GM21423 (cell line): ENCODE measurements around the gene SMARCD2.
"Not testable (repeated sequence)": the region's sequence is repeated elsewhere in the genome, so short reads cannot be mapped to it uniquely, and the experiment has no call there.

ENCODE experiments used
- ATAC-seq: cut with Tn5 transposase; IDR thresholded peaks from one replicate; pipeline ENCODE4 v1.9.1; 2021; ENCODE audit warnings: mild to moderate bottlenecking, moderate library complexity; ENCODE audit not compliant: unreplicated experiment

SMARCD2 gene

DNA sequence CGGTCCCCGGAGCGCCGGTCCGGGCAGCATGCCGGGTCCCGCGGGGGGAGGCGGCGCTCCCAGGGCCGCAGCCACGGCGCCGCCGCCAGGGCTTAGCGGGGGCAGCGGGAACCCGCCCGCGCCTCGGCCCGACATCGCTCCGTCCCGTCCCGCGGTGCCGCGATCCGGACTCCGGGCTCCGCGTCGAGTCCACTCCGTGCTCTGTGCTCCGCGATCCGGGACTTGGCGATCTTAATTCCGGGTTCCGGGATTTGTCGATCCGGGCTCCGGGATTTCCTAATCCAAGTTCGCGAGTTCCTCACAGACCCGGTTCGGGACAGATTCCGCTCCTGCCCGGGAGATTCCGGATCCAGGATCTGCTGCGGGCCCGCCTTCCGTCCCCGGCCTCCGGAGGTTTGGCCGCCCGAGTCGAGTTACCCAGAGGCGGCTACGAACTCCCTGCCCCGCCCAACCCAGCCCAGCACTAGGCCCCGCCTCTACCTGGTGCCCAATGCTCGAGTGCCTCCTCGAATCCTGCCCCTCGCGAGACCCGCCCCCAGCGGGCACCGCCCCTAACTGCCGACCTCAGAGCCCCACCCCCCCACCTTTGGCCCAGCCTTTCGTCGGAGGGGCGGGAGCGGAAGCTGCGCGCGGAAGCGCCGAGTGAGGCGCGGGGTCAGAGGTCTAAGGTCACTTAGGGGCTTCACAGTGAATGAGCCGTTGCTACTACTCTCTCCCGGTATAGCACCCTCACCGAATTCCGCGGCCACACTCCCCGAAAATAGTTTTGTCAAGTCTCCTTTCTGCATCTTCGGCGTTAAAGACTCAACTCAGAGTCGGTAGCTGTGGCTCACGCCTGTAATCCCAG lies at the start of gene SMARCD2:
TSS of gene SMARCD2 (minus strand) at position 146 of the 847 bp plus-strand sequence. CDS start at position 135, 11 bp downstream.
- ATAC-seq = peak; percentile 66

DNA sequence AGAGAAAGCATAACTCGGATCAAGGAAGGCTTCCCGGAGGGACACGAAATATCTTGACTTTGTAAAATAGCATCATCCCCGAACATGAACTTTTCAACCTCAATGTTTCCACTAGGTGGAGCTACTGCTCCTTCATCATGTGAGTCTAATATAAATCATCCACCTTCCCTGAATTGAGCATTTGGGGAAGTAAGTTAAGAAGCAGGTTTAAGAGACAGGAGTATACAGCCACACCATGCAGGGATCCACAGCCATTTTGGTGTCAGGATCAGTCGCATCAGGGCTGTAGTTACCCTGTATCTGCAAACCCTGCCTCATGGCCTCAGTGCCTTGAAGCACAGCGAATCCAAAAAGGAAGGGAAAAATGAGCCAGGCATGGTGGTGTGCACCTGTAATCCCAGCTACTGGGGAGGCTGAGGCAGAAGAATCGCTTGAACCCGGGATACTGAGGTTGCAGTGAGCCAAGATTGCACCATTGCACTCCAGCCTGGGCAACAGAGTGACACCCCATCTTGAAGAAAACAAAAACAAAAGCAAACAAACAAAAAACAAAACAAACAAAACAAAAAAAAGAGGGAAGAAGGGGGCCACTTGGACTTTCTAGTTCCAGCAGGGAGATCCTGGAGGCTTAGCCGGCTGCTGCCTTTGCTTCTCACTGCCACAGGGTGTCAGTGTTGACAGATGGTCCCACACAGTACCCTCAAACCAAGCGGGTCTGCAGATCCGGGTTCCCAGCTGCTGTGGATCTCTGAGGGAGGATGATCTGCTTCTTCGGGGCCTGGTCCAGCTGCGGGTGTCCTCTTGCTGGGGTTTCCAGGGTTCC lies 46.8 kb upstream of the SMARCD2 start:
- not testable (repeated sequence) for ATAC-seq

DNA sequence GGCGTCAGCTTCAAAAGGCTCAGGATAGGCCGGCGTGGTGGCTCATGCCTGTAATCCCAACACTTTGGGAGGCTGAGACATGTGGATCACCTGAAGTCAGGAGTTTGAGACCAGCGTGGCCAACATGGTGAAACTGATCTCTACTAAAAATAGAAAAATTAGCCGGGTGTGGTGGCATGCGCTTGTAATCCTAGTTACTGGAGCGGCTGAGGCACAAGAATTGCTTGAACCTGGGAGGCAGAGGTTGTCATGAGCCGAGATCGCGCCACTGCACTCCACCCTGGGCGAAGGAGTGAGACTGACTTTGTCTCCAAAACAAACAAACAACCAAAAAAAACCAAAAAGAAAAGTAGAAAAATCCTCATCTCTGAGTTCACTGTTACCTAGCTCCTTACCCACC lies 42.6 kb upstream of the SMARCD2 start:
- not testable (repeated sequence) for ATAC-seq

DNA sequence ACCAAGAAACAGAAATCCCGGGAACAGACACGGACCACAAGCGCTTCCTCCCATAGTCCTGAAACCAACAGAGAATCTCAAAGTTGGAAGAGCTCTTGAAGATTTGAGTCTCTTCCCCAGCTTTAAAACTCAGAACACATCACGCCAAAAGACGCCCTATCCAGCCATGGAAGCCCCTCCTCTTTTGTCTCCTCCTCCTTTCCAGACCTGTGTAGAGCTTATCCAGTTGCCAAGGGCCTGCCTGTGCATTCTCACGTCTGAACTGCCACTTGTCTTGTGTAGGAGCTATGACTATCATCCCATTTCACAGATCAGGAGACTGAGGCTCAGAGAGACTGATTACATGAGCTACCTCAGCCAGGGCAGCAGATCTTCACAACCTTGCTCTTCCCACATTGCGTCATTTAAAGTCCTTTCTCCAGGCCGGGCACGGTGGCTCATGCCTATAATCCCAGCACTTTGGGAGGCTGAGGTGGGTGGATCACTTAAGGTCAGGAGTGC lies 40.2 kb upstream of the SMARCD2 start:
- not testable (repeated sequence) for ATAC-seq

DNA sequence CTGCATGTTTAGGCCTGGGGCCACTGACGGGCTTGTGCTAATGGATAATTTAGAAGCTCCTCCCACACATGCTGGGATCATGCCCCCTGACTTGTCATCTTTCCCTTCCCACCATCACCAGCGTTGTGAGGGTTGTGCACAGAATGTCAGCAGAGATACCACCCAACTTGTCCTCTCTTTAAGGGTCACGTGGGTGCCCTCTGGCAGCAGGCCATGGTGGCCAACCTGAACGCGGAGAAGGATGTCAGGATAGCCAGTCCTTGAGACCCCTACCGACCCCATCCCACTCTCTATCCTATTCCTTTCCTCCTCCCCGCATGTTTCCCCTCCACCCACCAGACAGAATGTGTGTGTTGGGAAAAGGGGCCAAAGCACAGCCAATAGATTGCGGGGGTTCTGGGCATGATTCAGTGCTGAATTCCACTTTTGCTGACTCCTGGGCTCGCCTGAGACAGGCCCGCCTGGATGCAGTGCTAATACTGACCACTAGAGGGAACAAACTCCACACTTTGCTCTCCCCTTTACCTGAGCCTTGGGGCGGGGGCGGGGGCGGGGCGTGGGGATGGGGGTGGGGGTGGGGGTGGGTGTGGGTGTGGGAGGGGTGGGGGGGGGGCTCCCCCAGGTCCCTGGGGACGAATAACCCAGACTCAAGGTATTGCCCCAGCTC lies 39.6 kb upstream of the SMARCD2 start, which contains the start of gene GH2:
TSS of gene GH2 (minus strand) at position 10 of the 667 bp plus-strand sequence. CDS start 143 bp downstream, outside the sequence.
- no peak for ATAC-seq

DNA sequence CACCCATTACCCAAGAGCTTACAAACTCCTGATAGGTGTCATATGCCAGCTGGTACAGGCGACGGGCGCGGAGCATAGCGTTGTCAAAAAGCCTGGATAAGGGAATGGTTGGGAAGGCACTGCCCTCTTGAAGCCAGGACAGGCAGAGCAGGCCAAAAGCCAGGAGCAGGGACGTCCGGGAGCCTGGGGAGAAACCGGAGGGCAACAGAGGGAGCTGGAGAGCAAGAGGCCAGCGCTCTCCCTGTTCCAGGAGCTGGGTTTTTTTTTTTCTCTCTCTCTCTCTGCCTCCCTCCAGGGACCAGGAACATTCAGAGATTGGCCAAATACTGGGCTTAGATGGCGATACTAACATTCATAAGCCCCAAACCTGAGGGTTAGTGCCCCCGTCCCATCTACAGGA lies 38.9 kb upstream of the SMARCD2 start:
- not testable (repeated sequence) for ATAC-seq

DNA sequence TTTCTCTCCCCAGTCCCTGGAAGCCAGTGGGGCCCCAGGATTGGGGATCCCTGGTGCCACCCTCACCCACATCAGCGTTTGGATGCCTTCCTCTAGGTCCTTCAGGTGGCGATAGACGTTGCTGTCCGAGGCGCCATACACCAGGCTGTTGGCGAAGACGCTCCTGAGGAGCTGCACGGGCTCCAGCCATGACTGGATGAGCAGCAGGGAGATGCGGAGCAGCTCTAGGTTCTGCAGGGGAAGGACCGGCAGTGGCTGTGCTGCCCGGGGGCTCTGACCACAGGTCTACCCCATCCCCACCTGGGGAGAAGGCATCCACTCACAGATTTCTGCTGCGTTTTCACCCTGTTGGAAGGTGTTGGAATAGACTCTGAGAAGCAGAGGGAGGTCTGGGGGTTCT lies 38.2 kb upstream of the SMARCD2 start:
- no peak for ATAC-seq

DNA sequence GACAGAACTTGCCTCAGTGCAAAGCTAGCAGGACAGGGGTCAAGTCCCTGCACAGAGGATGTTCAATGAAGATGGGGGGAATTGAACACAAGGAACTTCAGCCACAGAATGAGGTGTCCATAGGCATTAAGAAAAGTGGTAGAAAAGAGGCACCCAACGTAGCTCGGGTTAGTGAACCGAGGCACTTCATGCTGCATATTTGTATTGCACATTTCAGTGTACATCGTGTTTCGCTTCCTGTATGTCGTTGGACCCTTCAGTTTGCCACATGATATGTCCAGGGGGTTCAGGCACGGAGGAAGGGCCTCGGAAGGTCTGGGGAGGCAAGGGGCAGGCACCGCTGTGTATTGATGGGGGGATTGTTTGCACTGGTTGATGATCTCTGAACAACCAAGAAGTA lies 35.9 kb upstream of the SMARCD2 start:
- ATAC-seq = not testable (repeated sequence)

DNA sequence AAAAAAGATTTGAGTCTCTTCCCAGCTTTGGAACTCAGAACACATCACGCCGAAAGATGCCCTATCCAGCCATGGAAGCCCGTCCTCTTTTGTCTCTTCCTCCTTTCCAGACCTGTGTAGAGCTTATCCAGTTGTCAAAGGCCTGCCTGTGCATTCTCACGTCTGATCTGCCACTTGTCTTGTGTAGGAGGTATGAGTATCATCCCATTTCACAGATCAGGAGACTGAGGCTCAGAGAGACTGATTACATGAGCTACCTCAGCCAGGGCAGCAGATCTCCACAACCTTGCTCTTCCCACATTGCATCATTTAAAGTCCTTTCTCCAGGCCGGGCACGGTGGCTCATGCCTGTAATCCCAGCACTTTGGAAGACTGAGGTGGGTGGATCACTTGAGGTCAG lies 32.2 kb upstream of the SMARCD2 start:
- ATAC-seq = not testable (repeated sequence)

DNA sequence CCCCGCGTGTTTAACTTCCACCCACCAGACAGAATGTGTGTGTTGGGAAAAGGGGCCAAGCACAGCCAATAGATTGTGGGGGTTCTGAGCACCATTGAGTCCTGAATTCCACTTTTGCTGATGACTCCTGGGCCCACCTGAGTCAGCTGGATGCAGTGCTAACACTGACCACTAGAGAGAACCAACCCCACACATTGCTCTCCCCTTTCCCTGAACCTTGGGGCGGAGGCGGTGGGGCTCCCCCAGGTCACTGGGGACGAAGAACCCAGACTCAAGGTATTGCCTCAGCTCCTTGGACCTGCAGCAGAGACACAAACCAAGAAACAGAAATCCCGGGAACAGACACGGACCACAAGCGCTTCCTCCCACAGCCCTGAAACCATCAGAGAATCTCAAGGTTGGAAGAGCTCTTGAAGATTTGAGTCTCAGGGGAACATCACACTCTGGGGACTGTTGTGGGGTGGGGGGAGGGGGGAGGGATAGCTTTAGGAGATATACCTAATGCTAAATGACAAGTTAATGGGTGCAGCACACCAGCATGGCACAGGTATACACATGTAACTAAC lies 31.7 kb upstream of the SMARCD2 start:
- not testable (repeated sequence) for ATAC-seq

DNA sequence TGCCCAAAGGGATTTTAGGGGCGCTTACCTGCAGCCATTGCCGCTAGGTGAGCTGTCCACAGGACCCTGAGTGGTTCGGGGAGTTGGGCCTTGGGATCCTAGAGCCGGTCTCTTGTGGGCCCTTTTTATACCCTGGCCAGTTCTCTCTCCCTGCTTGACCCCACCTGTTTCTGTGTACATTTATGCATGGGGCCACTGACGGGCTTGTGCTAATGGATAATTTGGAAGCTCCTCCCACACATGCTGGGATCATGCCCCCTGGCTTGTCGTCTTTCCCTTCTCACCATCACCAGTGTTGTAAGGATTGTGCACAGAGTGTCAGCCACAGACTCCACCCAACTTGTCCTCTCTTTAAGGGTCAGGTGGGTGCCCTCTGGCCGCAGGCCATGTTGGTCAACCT lies 31.1 kb upstream of the SMARCD2 start, which contains the start of gene CSH2:
TSS of gene CSH2 (minus strand) at position 101 of the 400 bp plus-strand sequence. CDS start at position 38, 63 bp downstream.
- not testable (repeated sequence) for ATAC-seq

DNA sequence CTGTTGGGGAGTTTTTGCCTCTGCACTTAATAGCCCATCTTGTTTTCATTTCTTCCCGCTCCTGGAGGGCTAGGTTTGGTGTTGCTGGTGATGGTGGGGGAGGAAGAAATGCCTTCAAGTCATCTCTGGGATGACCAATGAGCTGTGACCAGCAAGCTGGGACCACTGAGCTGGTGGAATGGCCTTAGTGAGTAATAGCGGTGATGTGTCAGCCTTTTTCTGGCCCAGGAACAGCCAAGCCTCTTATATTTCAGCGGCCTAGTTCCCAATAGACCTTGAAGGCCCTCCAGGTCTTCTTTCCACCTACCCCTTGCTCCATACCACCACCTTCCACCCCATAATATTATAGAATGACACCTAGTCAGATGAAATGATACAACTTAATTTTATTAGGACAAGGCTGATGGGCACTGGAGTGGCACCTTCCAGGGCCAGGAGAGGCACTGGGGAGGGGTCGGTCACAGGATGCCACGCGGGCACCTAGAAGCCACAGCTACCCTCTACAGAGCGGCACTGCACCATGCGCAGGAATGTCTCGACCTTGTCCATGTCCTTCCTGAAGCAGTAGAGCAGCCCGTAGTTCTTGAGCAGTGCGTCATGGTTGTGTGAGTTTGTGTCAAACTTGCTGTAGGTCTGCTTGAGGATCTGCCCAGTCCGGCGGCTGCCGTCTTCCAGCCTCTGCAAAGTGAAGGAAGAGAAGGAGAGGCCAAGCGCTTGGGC lies 29.3 kb upstream of the SMARCD2 start:
- not testable (repeated sequence) for ATAC-seq

DNA sequence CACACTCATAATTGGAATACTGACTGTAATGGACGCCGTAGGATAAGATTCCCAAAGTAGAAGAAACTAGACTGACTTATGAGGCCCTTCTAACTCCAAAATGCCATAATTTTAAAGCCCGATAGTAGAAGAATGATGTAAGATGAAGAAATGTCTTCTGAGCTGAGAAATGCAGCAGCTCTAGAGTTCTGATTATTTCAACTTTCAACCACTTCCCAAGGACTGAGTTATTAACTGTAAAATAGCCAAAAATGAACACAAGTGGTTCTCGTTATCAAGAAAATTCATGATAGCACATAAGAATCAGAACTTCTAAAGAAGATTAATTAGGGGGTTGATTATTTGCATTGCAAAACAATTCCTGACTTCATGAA lies 27.8 kb upstream of the SMARCD2 start:
- ATAC-seq = not testable (repeated sequence)

DNA sequence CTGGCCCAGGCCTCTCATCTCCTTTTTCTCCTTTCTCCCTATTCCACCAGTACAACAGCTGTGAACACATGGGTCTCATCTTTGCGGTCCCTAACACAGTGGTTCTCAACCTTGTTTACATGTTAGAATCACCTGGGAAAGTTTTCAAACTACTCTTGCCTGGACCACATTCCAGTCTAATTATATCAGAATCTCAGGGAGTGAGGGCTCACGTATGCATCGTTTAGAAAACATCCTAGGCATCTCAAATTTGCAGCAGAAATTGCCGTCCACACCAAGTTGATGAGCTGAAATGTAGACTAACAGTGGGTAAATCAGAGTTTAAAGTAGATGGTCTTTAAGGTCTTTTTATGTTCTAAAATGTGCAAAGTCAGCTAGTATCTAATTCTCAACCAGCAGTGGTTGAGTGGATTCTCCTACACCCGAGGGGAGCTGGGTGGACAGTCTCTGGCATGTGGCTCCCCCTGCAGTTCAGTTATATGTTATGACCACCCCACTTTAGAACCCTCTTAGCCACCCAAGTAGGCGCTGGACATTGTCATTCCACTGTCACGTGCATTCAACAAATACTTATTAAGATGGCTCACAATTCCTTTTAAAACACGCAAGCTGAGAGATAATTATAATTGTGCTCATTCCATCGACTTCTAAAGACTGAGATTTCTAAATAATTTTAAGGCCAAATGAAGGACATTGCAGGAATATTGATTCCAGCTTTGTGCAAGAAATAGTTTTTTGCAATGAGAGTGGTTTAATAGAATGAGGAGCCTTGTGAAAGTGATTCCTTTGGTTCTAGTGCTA lies 27.2 kb upstream of the SMARCD2 start:
- not testable (repeated sequence) for ATAC-seq

DNA sequence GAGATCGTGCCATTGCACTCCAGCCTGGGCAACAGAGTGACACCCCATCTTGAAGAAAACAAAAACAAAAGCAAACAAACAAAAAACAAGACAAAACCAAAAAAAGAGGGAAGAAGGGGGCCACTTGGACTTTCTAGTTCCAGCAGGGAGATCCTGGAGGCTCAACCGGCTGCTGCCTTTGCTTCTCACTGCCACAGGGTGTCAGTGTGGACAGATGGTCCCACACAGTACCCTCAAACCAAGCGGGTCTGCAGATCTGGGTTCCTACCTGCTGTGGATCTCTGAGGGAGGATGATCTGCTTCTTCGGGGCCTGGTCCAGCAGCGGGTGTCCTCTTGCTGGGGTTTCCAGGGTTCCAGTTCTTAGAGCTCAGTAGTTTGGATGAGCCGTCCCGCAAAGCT lies 24.1 kb upstream of the SMARCD2 start:
- ATAC-seq = not testable (repeated sequence)

DNA sequence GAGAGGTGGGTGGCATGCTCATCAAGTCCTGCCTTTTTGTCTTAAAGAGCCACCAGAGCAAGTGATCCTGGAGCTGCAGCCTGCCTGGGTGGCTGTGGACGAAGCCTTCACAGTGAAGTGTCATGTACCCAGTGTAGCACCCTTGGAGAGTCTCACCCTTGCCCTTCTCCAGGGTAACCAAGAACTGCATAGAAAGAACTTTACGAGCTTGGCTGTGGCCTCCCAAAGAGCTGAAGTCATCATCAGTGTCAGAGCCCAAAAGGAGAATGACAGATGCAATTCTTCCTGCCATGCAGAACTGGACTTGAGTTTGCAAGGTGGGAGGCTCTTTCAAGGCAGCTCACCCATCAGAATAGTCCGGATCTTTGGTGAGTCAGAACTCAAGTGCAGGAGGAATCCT lies 16.8 kb upstream of the SMARCD2 start:
- ATAC-seq = no peak

DNA sequence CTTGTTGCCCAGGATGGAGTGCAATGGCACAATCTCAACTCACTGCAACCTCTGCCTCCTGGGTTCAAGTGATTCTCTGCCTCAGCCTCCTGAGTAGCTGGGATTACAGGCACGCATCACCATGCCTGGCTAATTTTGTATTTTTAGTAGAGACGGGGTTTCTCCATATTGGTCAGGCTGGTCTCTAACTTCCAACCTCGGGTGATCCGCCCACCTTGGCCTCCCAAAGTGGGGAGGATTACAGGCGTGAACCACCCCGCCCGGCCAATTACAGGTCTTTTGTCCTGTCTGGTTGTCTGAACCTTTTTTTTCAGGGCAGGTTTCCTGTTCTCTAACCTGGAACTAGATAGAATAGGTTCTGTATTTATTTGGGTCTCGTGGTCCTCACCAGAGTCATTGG lies 13.9 kb upstream of the SMARCD2 start:
- not testable (repeated sequence) for ATAC-seq

DNA sequence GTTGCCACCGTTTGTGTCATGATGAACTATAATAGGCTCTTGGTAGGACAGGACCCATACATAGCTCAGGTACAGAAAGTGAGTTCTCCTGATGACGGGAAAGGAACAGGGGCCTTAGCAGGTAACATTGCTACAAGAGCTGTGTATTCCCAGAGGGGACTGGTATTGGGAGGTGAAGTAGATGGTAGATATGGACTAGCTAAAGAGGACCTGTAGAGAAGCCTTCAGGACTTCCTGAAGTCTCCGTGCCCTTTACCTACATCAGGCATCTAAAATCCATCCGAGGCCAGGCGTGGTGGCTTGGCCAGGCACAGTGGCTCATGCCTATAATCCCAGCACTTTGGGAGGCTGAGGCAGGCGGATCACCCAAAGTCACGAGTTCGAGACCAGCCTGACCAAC lies 12.7 kb upstream of the SMARCD2 start:
- ATAC-seq = no peak

DNA sequence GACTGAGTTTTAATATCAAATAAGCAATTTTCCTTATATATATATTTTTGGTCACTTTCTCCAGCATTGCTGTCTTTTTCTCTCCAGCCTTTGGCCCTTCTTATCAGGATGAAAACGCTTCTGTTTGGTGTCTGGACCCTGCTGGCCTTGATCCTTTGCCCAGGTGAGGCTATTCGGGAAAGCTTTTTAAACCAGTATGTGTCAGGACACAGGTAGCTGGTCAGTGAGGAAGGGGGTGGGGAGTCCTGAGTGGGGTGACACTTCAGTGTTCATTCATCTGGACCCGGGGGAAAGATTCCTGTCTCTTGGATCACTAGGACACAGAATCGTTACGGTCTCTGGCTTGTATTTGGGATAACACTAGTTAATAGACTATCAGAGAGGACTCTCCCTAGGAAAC lies 12.2 kb upstream of the SMARCD2 start:
- ATAC-seq = no peak
